Upper lobe of left lung (tissue), 6 donors: ENCODE results near the gene FGF2. TPM values are rescaled to one million over a fixed set of nuclear protein-coding genes. Genes with fewer than 3 reads are reported as not detected.
A peak's percentile ranks its signal among the peaks of the same experiment; 100 is the strongest.

ENCODE experiments used
- ATAC-seq, 2 donors: fragments of 200-7000 bp; cut with Tn5 transposase; one replicate each; pipeline ENCODE4 v1.9.1; 2022; ENCODE audit warnings: mild to moderate bottlenecking in 2 of 2, moderate library complexity in 2 of 2; ENCODE audit not compliant: low FRiP score in 2 of 2
- DNase-seq, 2 donors: peaks; one replicate each; pipeline ENCODE4 v3.0.0-alpha.2; 2019 to 2020
- H3K27ac ChIP-seq, 4 donors: fragments of 200-600 bp; sonication (generic); one replicate each; pipeline ENCODE4 v1.5.1; 2016 to 2019
- H3K27me3 ChIP-seq, 4 donors: fragments of 200-600 bp; sonication (generic); one replicate each; pipeline ENCODE4 v1.5.1; 2017 to 2019
- H3K36me3 ChIP-seq, 4 donors: fragments of 200-600 bp; sonication (generic); one replicate each; pipeline ENCODE4 v1.5.1; 2016 to 2019
- H3K4me1 ChIP-seq, 4 donors: fragments of 200-600 bp; sonication (generic); one replicate each; pipeline ENCODE4 v1.5.1; 2018 to 2019
- H3K4me3 ChIP-seq, 4 donors: fragments of 200-600 bp; sonication (generic); one replicate each; pipeline ENCODE4 v1.5.1; 2017 to 2019; ENCODE audit warnings: mild to moderate bottlenecking in 2 of 4, moderate library complexity in 1 of 4
- H3K9me3 ChIP-seq, 4 donors: fragments of 200-600 bp; sonication (generic); one replicate each; pipeline ENCODE4 v1.5.1; 2018 to 2019
- EP300 ChIP-seq, 4 donors: sonication (generic); formaldehyde crosslinking; IDR thresholded peaks; one replicate each; pipeline ENCODE4 v1.5.1; 2017; ENCODE audit warnings: antibody characterized with exemption in 4 of 4, control low read depth in 2 of 4
- POLR2A ChIP-seq, 4 donors: fragments of 450-650 bp; IDR thresholded peaks; one replicate each; pipeline ENCODE4 v1.5.1; 2016 to 2017; ENCODE audit warnings: antibody characterized with exemption in 4 of 4, mild to moderate bottlenecking in 2 of 4
- POLR2AphosphoS5 ChIP-seq, 2 donors: sonication (generic); formaldehyde crosslinking; IDR thresholded peaks; one replicate each; pipeline ENCODE4 v1.5.1; 2017; ENCODE audit warnings: antibody characterized with exemption in 2 of 2
- WGBS, 2 donors: methylation state at CpG; one replicate each; pipeline ENCODE4 v1.1.5; 2017 to 2018; 5-methylcytosine and 5-hydroxymethylcytosine counted together
- total RNA-seq, 6 donors: library from RNA; depleted of rRNA in 4 of 6; stranded (reverse); fragments of >200 nt in 4 of 6; gene quantifications; one replicate each; pipeline versions ENCODE4 v1.1.0 to v1.2.1, GENCODE V29; 2016 to 2021
- TF ChIP-seq, protein P1 (sequence below), 6 experiments: fragments of 450-650 bp in 4 of 6; fragments of 200-600 bp in 2 of 6; sonication (generic) in 2 of 6; IDR thresholded peaks; one replicate each; pipeline ENCODE4 v1.5.1; 2016 to 2019; ENCODE audit warnings: antibody characterized with exemption in 6 of 6
- donor health status: DM: no; HTN: no; CAD: no; lungs with moderate emphysema.
- donor health status: DM: no; HTN: yes; CAD: no; lungs with severe emphysema.

Gene FGF2
- total RNA-seq, 6 donors from 2014 or later: 1.2 to 15.7 (median 6.5) TPM

DNA sequence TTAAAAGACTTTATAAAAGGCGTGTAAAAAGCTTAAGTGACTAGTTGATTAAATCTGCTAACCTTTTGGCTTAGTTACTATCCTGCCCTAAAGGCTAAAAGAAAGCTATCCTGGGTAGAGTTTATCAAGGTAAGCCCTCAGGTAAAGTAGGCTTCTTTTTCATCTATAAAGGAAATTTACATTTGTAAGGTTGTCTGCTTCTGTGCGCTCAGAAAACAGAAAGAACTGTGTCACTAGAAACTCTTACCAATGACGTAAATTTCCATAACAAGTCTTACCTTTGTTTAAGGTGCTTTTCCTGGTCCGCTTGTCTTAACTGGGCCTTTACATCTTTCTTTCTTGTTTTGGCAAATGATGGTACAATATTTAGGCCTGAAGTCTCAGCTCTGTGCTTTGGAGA, 37.7 kb upstream of the FGF2 start:
- peaks cover 0 to 2% (median under 1%) of the 10 kb centered on the region in 4 donors for H3K4me1 ChIP-seq

DNA sequence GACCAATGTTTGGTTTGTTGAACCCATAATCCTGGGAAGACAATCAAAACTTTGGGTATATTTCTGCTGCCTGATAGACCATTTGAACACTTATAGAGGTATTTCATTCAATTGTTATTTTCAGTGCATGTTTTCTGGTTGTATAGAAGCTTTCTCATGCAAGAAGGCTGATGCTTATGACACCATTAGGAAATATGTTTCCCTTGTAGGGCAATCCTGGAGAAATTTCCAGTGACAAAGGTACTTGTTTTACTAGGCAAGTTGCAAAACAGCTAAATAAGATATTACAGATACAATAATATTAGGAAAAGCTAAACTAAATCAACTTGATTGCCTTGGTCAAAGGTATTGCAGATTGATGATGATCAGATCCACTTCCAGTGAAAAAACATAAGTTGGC, 32.8 kb upstream of the FGF2 start:
- ATAC-seq (no peak), DNase-seq (no peak)
- Histone ChIP-seq H3K9me3 (no peaks in the 10 kb centered on the region), H3K4me1 (peaks cover 0 to 5% (median 1%) of the 10 kb centered on the region in 4 donors), H3K27me3 (no peaks in the 10 kb centered on the region), H3K4me3 (no peak overlapping the region), H3K36me3 (no peaks in the 10 kb centered on the region), H3K27ac (no peak overlapping the region)
- TF ChIP-seq, protein P1, sequence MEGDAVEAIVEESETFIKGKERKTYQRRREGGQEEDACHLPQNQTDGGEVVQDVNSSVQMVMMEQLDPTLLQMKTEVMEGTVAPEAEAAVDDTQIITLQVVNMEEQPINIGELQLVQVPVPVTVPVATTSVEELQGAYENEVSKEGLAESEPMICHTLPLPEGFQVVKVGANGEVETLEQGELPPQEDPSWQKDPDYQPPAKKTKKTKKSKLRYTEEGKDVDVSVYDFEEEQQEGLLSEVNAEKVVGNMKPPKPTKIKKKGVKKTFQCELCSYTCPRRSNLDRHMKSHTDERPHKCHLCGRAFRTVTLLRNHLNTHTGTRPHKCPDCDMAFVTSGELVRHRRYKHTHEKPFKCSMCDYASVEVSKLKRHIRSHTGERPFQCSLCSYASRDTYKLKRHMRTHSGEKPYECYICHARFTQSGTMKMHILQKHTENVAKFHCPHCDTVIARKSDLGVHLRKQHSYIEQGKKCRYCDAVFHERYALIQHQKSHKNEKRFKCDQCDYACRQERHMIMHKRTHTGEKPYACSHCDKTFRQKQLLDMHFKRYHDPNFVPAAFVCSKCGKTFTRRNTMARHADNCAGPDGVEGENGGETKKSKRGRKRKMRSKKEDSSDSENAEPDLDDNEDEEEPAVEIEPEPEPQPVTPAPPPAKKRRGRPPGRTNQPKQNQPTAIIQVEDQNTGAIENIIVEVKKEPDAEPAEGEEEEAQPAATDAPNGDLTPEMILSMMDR (IDR thresholded peaks at IDR 0.05): no peak
- TF ChIP-seq POLR2A (IDR thresholded peaks at IDR 0.05): no peak
- no peak for TF ChIP-seq EP300 (IDR thresholded peaks at IDR 0.05)
- no peak for TF ChIP-seq POLR2AphosphoS5 (IDR thresholded peaks at IDR 0.05)

More for the DNA sequence above, 37.7 kb upstream of the FGF2 start:
- Histone ChIP-seq H3K4me3 (no peak overlapping the region), H3K27ac (no peak overlapping the region), H3K36me3 (no peaks in the 10 kb centered on the region), H3K9me3 (no peaks in the 10 kb centered on the region), H3K27me3 (no peaks in the 10 kb centered on the region)
- TF ChIP-seq POLR2A (IDR thresholded peaks at IDR 0.05) (no peak), EP300 (IDR thresholded peaks at IDR 0.05) (no peak), POLR2AphosphoS5 (IDR thresholded peaks at IDR 0.05) (no peak)
- TF ChIP-seq, protein P1 (IDR thresholded peaks at IDR 0.05): no peak
- 92 to 94% methylated on average over 4 of the region's 4 CpGs for WGBS, 2 donors
- DNase-seq (no peak), ATAC-seq (no peak)

DNA sequence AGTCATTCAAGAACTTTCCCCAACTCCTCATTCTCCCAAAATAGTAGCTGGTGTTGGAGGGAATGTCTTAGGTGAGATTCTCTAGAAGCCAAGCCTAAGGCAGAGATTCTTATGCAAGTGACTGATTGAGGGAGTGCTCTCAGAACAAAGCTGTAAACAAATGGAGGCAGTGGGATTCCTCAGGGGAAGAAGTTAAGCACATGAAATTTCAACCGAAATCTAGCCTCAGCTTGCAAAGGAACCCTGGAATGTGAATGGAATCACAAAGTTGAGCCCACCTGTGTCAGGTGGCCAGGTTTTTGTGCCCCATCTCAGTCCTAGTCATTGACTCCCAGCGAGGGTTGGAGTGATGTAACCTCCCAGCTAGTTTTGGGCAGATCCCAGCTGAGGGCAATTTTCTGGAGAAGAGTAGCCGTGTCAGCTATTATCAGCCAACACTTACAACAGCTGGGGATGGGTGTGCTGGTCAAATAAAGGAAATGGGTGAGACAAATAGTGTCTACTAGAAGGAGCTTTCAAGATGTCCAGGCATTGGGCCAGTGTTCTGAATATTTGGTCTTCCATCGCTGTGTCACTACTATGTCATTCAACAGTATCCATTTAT, 29.7 kb upstream of the FGF2 start:
- H3K36me3 ChIP-seq: no peaks in the 10 kb centered on the region
- no peak for TF ChIP-seq POLR2A (IDR thresholded peaks at IDR 0.05)
- no peak for TF ChIP-seq EP300 (IDR thresholded peaks at IDR 0.05)
- DNase-seq (no peak), ATAC-seq (peak in 1 of 2 donors; percentile 65)
- H3K9me3 ChIP-seq: no peaks in the 10 kb centered on the region
- no peak overlapping the region for H3K4me3 ChIP-seq
- peak overlapping the region in 1 of 4 donors; percentile 43 for H3K27ac ChIP-seq
- H3K4me1 ChIP-seq: peaks cover 0 to 5% (median 1%) of the 10 kb centered on the region in 4 donors
- WGBS, 2 donors: 75 to 80% methylated on average over 4 of the region's 4 CpGs
- H3K27me3 ChIP-seq: no peaks in the 10 kb centered on the region

DNA sequence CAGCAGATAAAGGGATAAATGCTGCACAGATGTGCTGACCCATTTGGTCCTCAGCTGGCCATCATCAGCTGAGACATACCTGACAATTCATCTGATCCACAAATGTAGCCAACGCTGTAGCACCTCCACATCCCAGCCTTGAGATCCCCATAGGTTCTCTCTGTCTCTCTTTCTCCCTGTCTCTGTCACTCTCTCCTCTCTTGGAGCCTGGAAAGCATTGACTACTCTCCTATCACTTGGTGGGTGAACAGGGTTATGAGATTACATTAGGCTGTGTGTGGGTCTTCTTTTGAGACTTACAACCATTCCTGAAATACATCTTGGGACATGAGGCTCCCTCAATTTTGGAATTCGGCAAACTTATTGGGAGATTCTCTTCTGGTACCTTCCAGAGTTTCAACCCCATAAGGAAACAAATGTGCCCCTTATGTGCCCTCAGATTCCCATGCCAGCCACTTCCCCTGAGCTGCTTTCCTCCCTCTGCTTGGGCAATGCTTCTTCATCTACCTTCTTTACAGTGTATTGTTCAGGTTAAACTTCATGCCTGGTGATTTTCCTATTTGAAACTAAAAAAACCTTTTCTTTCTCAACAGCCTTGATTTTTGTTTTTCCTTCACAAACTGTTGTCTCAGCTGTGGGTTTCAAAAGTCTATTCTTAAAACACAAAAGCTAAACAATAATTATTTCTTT, 29.1 kb upstream of the FGF2 start:
- 88 to 96% methylated on average over 2 of the region's 2 CpGs for WGBS, 2 donors
- Histone ChIP-seq H3K27ac (peak overlapping the region in 3 of 4 donors; percentile 31 to 58 (median 43)), H3K4me3 (peak overlapping the region in 1 of 4 donors; percentile 4), H3K36me3 (no peaks in the 10 kb centered on the region), H3K9me3 (no peaks in the 10 kb centered on the region), H3K27me3 (no peaks in the 10 kb centered on the region), H3K4me1 (peaks cover 0 to 5% (median 1%) of the 10 kb centered on the region in 4 donors)
- DNase-seq (no peak), ATAC-seq (peak in 1 of 2 donors; percentile 4)
- no peak for TF ChIP-seq POLR2AphosphoS5 (IDR thresholded peaks at IDR 0.05)
- no peak for TF ChIP-seq EP300 (IDR thresholded peaks at IDR 0.05)
- TF ChIP-seq POLR2A (IDR thresholded peaks at IDR 0.05): no peak
- TF ChIP-seq, protein P1 (IDR thresholded peaks at IDR 0.05): no peak

DNA sequence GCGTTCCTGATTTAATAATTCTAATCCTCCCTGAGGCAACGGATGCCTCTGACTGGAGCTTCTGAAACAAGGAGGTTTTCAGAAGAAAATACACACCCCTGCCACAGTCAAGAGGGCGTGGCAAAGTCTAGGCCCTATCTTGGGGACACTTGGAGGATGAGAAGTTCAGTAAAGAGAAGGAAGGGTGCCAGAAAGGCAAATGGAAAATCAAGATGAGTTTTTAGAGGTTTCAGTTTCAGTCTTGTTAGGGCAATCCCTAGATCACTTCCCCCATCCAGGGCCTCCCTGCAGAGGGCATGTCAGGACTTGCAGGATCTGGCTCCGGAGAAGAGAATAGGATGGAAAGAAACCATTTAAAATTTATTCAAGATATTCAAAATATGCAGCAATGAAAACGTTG, 28.5 kb upstream of the FGF2 start:
- 52 to 55% methylated on average over 5 of the region's 5 CpGs for WGBS, 2 donors
- DNase-seq (no peak), ATAC-seq (peak in 1 of 2 donors; percentile 83)
- TF ChIP-seq, protein P1 (IDR thresholded peaks at IDR 0.05): no peak
- TF ChIP-seq POLR2A (IDR thresholded peaks at IDR 0.05) (no peak), POLR2AphosphoS5 (IDR thresholded peaks at IDR 0.05) (no peak), EP300 (IDR thresholded peaks at IDR 0.05) (no peak)
- Histone ChIP-seq H3K36me3 (no peaks in the 10 kb centered on the region), H3K27me3 (no peaks in the 10 kb centered on the region), H3K4me3 (peak overlapping the region in 1 of 4 donors; percentile 4), H3K27ac (peak overlapping the region in 3 of 4 donors; percentile 31 to 58 (median 43)), H3K9me3 (no peaks in the 10 kb centered on the region), H3K4me1 (peaks cover 0 to 5% (median 1%) of the 10 kb centered on the region in 4 donors)
